ENCODE data around the gene DVL1.

DVL1 gene

GRCh38 chr1:1295154-1295923 is 53.9 kb downstream of the DVL1 start:
- no peak overlapping the region for H3K4me3 Mint-ChIP-seq

GRCh38 chr1:1294250-1294890 is 54.8 kb downstream of the DVL1 start:
- DNase-seq (ENCODE audit: low spot score in 2 of 2), result no peak
- Mint-ChIP-seq H3K27me3 (no peaks in the 10 kb centered on the region), H3K4me1 (no peaks in the 10 kb centered on the region), H3K36me3 (ENCODE audit: insufficient read depth) (peaks cover 6% of the 10 kb centered on the region), H3K9me3 (no peaks in the 10 kb centered on the region), H3K4me3 (no peak overlapping the region), H3K27ac (ENCODE audit: low read depth) (no peak overlapping the region)
- ATAC-seq (replicated peaks; ENCODE audit: extremely low read depth, poor library complexity, severe bottlenecking), result no peak

More at GRCh38 chr1:1295154-1295923, 53.9 kb downstream of the DVL1 start:
- H3K36me3 Mint-ChIP-seq (ENCODE audit: insufficient read depth), result peaks cover 4% of the 10 kb centered on the region
- H3K27ac Mint-ChIP-seq (ENCODE audit: low read depth), result no peak overlapping the region
- H3K27me3 Mint-ChIP-seq, result no peaks in the 10 kb centered on the region
- ATAC-seq (replicated peaks; ENCODE audit: extremely low read depth, poor library complexity, severe bottlenecking), result no peak
- no peak for DNase-seq (ENCODE audit: low spot score in 2 of 2)
- no peaks in the 10 kb centered on the region for H3K4me1 Mint-ChIP-seq
- H3K9me3 Mint-ChIP-seq, result no peaks in the 10 kb centered on the region

GRCh38 chr1:1293263-1294249 is 55.7 kb downstream of the DVL1 start:
- Mint-ChIP-seq H3K4me1 (no peaks in the 10 kb centered on the region), H3K9me3 (no peaks in the 10 kb centered on the region), H3K4me3 (no peak overlapping the region), H3K27me3 (no peaks in the 10 kb centered on the region), H3K27ac (ENCODE audit: low read depth) (no peak overlapping the region), H3K36me3 (ENCODE audit: insufficient read depth) (peaks cover 6% of the 10 kb centered on the region)
- no peak for ATAC-seq (replicated peaks; ENCODE audit: extremely low read depth, poor library complexity, severe bottlenecking)
- no peak for DNase-seq (ENCODE audit: low spot score in 2 of 2)

- ATAC-seq (replicated peaks; ENCODE audit: extremely low read depth, poor library complexity, severe bottlenecking) (no peak), DNase-seq (ENCODE audit: low spot score in 2 of 2) (no peak)
- H3K27me3 Mint-ChIP-seq, result no peaks in the 10 kb centered on the region
- H3K36me3 Mint-ChIP-seq (ENCODE audit: insufficient read depth), result peaks cover 6% of the 10 kb centered on the region
- H3K9me3 Mint-ChIP-seq, result no peaks in the 10 kb centered on the region
- no peak overlapping the region for H3K4me3 Mint-ChIP-seq
- no peak overlapping the region for H3K27ac Mint-ChIP-seq (ENCODE audit: low read depth)
- H3K4me1 Mint-ChIP-seq, result no peaks in the 10 kb centered on the region
Measured at GRCh38 chr1:1292851-1293250, 56.4 kb downstream of the DVL1 start.

- DNase-seq (ENCODE audit: low spot score in 2 of 2), result no peak
- Mint-ChIP-seq H3K4me1 (no peaks in the 10 kb centered on the region), H3K4me3 (no peak overlapping the region), H3K9me3 (no peaks in the 10 kb centered on the region), H3K27ac (ENCODE audit: low read depth) (no peak overlapping the region), H3K36me3 (ENCODE audit: insufficient read depth) (peaks cover 6% of the 10 kb centered on the region), H3K27me3 (no peaks in the 10 kb centered on the region)
- ATAC-seq (replicated peaks; ENCODE audit: extremely low read depth, poor library complexity, severe bottlenecking), result no peak
Measured at GRCh38 chr1:1292442-1292779, 56.8 kb downstream of the DVL1 start.

- no peaks in the 10 kb centered on the region for H3K4me1 Mint-ChIP-seq
- H3K27me3 Mint-ChIP-seq, result no peaks in the 10 kb centered on the region
- no peak for DNase-seq (ENCODE audit: low spot score in 2 of 2)
- H3K27ac Mint-ChIP-seq (ENCODE audit: low read depth), result no peak overlapping the region
- peak; percentile 68 for ATAC-seq (replicated peaks; ENCODE audit: extremely low read depth, poor library complexity, severe bottlenecking)
- no peak overlapping the region for H3K4me3 Mint-ChIP-seq
- peaks cover 6% of the 10 kb centered on the region for H3K36me3 Mint-ChIP-seq (ENCODE audit: insufficient read depth)
- H3K9me3 Mint-ChIP-seq, result no peaks in the 10 kb centered on the region
Measured at GRCh38 chr1:1291548-1292441, 57.4 kb downstream of the DVL1 start.

- H3K4me3 Mint-ChIP-seq, result no peak overlapping the region
- peaks cover 6% of the 10 kb centered on the region for H3K36me3 Mint-ChIP-seq (ENCODE audit: insufficient read depth)
- no peaks in the 10 kb centered on the region for H3K4me1 Mint-ChIP-seq
- no peak overlapping the region for H3K27ac Mint-ChIP-seq (ENCODE audit: low read depth)
- ATAC-seq (replicated peaks; ENCODE audit: extremely low read depth, poor library complexity, severe bottlenecking) (no peak), DNase-seq (ENCODE audit: low spot score in 2 of 2) (no peak)
- H3K9me3 Mint-ChIP-seq, result no peaks in the 10 kb centered on the region
- no peaks in the 10 kb centered on the region for H3K27me3 Mint-ChIP-seq
Measured at GRCh38 chr1:1291023-1291528, 58.1 kb downstream of the DVL1 start.

GRCh38 chr1:1290238-1290731 is 58.9 kb downstream of the DVL1 start:
- H3K4me3 Mint-ChIP-seq, result no peak overlapping the region
- peaks cover 6% of the 10 kb centered on the region for H3K36me3 Mint-ChIP-seq (ENCODE audit: insufficient read depth)
- no peak overlapping the region for H3K27ac Mint-ChIP-seq (ENCODE audit: low read depth)
- H3K4me1 Mint-ChIP-seq, result no peaks in the 10 kb centered on the region
- no peaks in the 10 kb centered on the region for H3K27me3 Mint-ChIP-seq
- DNase-seq (ENCODE audit: low spot score in 2 of 2) (no peak), ATAC-seq (replicated peaks; ENCODE audit: extremely low read depth, poor library complexity, severe bottlenecking) (no peak)
- H3K9me3 Mint-ChIP-seq, result no peaks in the 10 kb centered on the region

- no peak overlapping the region for H3K27ac Mint-ChIP-seq (ENCODE audit: low read depth)
- no peaks in the 10 kb centered on the region for H3K27me3 Mint-ChIP-seq
- no peak overlapping the region for H3K4me3 Mint-ChIP-seq
- H3K36me3 Mint-ChIP-seq (ENCODE audit: insufficient read depth), result peaks cover 5% of the 10 kb centered on the region
- ATAC-seq (replicated peaks; ENCODE audit: extremely low read depth, poor library complexity, severe bottlenecking) (no peak), DNase-seq (ENCODE audit: low spot score in 2 of 2) (no peak)
- no peaks in the 10 kb centered on the region for H3K4me1 Mint-ChIP-seq
- H3K9me3 Mint-ChIP-seq, result no peaks in the 10 kb centered on the region
Measured at GRCh38 chr1:1287288-1288110, 61.7 kb downstream of the DVL1 start.

- no peak overlapping the region for H3K4me3 Mint-ChIP-seq
- no peak overlapping the region for H3K27ac Mint-ChIP-seq (ENCODE audit: low read depth)
- H3K4me1 Mint-ChIP-seq, result no peaks in the 10 kb centered on the region
- peaks cover 4% of the 10 kb centered on the region for H3K36me3 Mint-ChIP-seq (ENCODE audit: insufficient read depth)
- H3K9me3 Mint-ChIP-seq, result no peaks in the 10 kb centered on the region
- ATAC-seq (replicated peaks; ENCODE audit: extremely low read depth, poor library complexity, severe bottlenecking) (no peak), DNase-seq (ENCODE audit: low spot score in 2 of 2) (no peak)
- H3K27me3 Mint-ChIP-seq, result no peaks in the 10 kb centered on the region
Measured at GRCh38 chr1:1286313-1287261, 62.6 kb downstream of the DVL1 start.
